WTC11 (cell line): ENCODE results near the gene AGBL5. TPM values are rescaled to one million over a fixed set of nuclear protein-coding genes. Genes with fewer than 3 reads are reported as not detected.

ENCODE experiments used
- ATAC-seq: fragments of 200-7000 bp; cut with Tn5 transposase; 2 replicates; pipeline ENCODE4 v1.10.0; 2021; ENCODE audit warnings: mild to moderate bottlenecking, moderate library complexity
- CTCF ChIA-PET: fragments of 300-600 bp; sonication (Branson Sonifier 250); formaldehyde crosslinking; loops from one replicate; lab custom pipeline; 2021; ENCODE audit warnings: antibody characterized with exemption; lab: Charles Lee
- POLR2A ChIA-PET: fragments of 350-600 bp; sonication (Branson Sonifier 250); formaldehyde crosslinking; loops from one replicate; lab custom pipeline; 2021; ENCODE audit warnings: antibody characterized with exemption; lab: Charles Lee
- DNase-seq: peaks from one replicate; pipeline ENCODE4 v3.0.0; 2021; ENCODE audit warnings: low spot score
- H3K27ac Mint-ChIP-seq: 2 replicates; pipeline ENCODE4 v1.8.0; 2021; ENCODE audit warnings: mixed read lengths
- H3K27me3 Mint-ChIP-seq: 2 replicates; pipeline ENCODE4 v1.8.0; 2021; ENCODE audit warnings: low read depth, mild to moderate bottlenecking, moderate library complexity, mixed read lengths
- H3K36me3 Mint-ChIP-seq: 2 replicates; pipeline ENCODE4 v1.8.0; 2021; ENCODE audit warnings: mixed read lengths
- H3K4me1 Mint-ChIP-seq: 2 replicates; pipeline ENCODE4 v1.8.0; 2022; ENCODE audit warnings: mixed read lengths
- H3K4me3 Mint-ChIP-seq: 2 replicates; pipeline ENCODE4 v1.8.0; 2021; ENCODE audit warnings: mild to moderate bottlenecking, moderate library complexity, mixed read lengths
- H3K9me3 Mint-ChIP-seq: 2 replicates; pipeline ENCODE4 v1.8.0; 2021; ENCODE audit warnings: mixed read lengths
- ATF2 ChIP-seq: sonication (generic); formaldehyde crosslinking; IDR thresholded peaks from 2 replicates; pipeline ENCODE4 v1.8.1; 2022; ENCODE audit warnings: low read depth, missing genetic modification reagents, borderline replicate concordance
- CREM ChIP-seq: sonication (generic); formaldehyde crosslinking; IDR thresholded peaks from 2 replicates; pipeline ENCODE4 v1.8.1; 2022; ENCODE audit warnings: mild to moderate bottlenecking, missing genetic modification reagents, moderate library complexity
- EMX1 ChIP-seq: fragments of 250-450 bp; sonication (Bioruptor Pico); IDR thresholded peaks from 2 replicates; pipeline ENCODE4 v1.8.0; 2021; ENCODE audit warnings: mild to moderate bottlenecking
- ESRRA ChIP-seq: sonication (generic); formaldehyde crosslinking; IDR thresholded peaks from 2 replicates; pipeline ENCODE4 v1.8.1; 2022; ENCODE audit warnings: mild to moderate bottlenecking, missing genetic modification reagents, borderline replicate concordance
- FOXK1 ChIP-seq: sonication (generic); formaldehyde crosslinking; IDR thresholded peaks from 2 replicates; pipeline ENCODE4 v1.8.0; 2022; ENCODE audit warnings: mild to moderate bottlenecking, moderate library complexity, missing genetic modification reagents
- FOXP4 ChIP-seq: sonication (generic); formaldehyde crosslinking; IDR thresholded peaks from 2 replicates; pipeline ENCODE4 v1.8.0; 2022; ENCODE audit warnings: mild to moderate bottlenecking, missing genetic modification reagents
- JAZF1 ChIP-seq: fragments of 250-450 bp; sonication (Bioruptor Pico); IDR thresholded peaks from 2 replicates; pipeline ENCODE4 v1.9.0; 2021; ENCODE audit warnings: moderate library complexity, mild to moderate bottlenecking, inconsistent platforms
- KAT7 ChIP-seq: sonication (generic); formaldehyde crosslinking; IDR thresholded peaks from 2 replicates; pipeline ENCODE4 v1.8.1; 2023; ENCODE audit warnings: missing genetic modification reagents, mild to moderate bottlenecking, borderline replicate concordance
- NR3C1 ChIP-seq: sonication (generic); formaldehyde crosslinking; conservative IDR thresholded peaks from 2 replicates; pipeline ENCODE4 v1.8.1; 2023; ENCODE audit warnings: low read depth, mild to moderate bottlenecking, missing genetic modification reagents
- OVOL2 ChIP-seq: fragments of 250-450 bp; sonication (Bioruptor Pico); IDR thresholded peaks from 2 replicates; pipeline ENCODE4 v1.9.0; 2021; ENCODE audit warnings: mild to moderate bottlenecking, borderline replicate concordance
- PREB ChIP-seq: sonication (generic); formaldehyde crosslinking; IDR thresholded peaks from 2 replicates; pipeline ENCODE4 v1.8.1; 2022; ENCODE audit warnings: mild to moderate bottlenecking, missing genetic modification reagents, moderate library complexity, borderline replicate concordance
- SMAD3 ChIP-seq: sonication (generic); formaldehyde crosslinking; IDR thresholded peaks from 2 replicates; pipeline ENCODE4 v1.8.0; 2022; ENCODE audit warnings: missing genetic modification reagents, mild to moderate bottlenecking, borderline replicate concordance
- SP1 ChIP-seq: sonication (generic); formaldehyde crosslinking; conservative IDR thresholded peaks from 2 replicates; pipeline ENCODE4 v1.8.1; 2022; ENCODE audit warnings: missing genetic modification reagents
- ZNF219 ChIP-seq: sonication (generic); formaldehyde crosslinking; IDR thresholded peaks from 2 replicates; pipeline ENCODE4 v1.8.0; 2023; ENCODE audit warnings: missing genetic modification reagents, mild to moderate bottlenecking, borderline replicate concordance
- ZNF232 ChIP-seq: sonication (generic); formaldehyde crosslinking; IDR thresholded peaks from 2 replicates; pipeline ENCODE4 v1.8.0; 2022; ENCODE audit warnings: mild to moderate bottlenecking, missing genetic modification reagents
- ZNF317 ChIP-seq: sonication (generic); formaldehyde crosslinking; IDR thresholded peaks from 2 replicates; pipeline ENCODE4 v1.8.1; 2023; ENCODE audit warnings: low read depth, mild to moderate bottlenecking, moderate library complexity, missing genetic modification reagents, borderline replicate concordance
- ZNF425 ChIP-seq: fragments of 250-450 bp; sonication (Bioruptor Pico); conservative IDR thresholded peaks from 2 replicates; pipeline ENCODE4 v1.9.0; 2021; ENCODE audit warnings: mild to moderate bottlenecking
- ZNF532 ChIP-seq: fragments of 250-450 bp; sonication (Bioruptor Pico); IDR thresholded peaks from 2 replicates; pipeline ENCODE4 v1.9.0; 2021; ENCODE audit warnings: mild to moderate bottlenecking, borderline replicate concordance
- total RNA-seq: library from RNA; stranded (reverse); gene quantifications from 3 replicates; pipeline ENCODE4 v1.2.3, GENCODE V29; 2021
- TF ChIP-seq, protein P1 (sequence below): sonication (generic); formaldehyde crosslinking; IDR thresholded peaks from 2 replicates; pipeline ENCODE4 v1.8.1; 2022; ENCODE audit warnings: low read depth, mild to moderate bottlenecking, moderate library complexity, missing genetic modification reagents, borderline replicate concordance

AGBL5 gene
- total RNA-seq, 1 experiment from 2014 or later = 43.0 TPM

- TF ChIP-seq SMAD3 (0 out of 2 replicates have a peak, but pooled peaks have one; percentile 45), ZNF232 (peak; percentile 80; the same call in 1 of the 2 replicates), PREB (CRISPR knock-in tag) (0 out of 2 replicates have a peak, but pooled peaks have one; percentile 35), SP1 (no peak), OVOL2 (CRISPR knock-in tag) (no peak), ZNF219 (no peak), ZNF425 (CRISPR knock-in tag) (no peak), FOXK1 (CRISPR knock-in tag) (peak; percentile 33; the same call in 1 of the 2 replicates), JAZF1 (no peak), ZNF532 (CRISPR knock-in tag) (no peak), ZNF317 (CRISPR knock-in tag) (no peak)
Measured at GRCh38 chr2:27032495-27033252, 18.8 kb upstream of the AGBL5 start, which contains the start of gene TMEM214 (continued).

DNA sequence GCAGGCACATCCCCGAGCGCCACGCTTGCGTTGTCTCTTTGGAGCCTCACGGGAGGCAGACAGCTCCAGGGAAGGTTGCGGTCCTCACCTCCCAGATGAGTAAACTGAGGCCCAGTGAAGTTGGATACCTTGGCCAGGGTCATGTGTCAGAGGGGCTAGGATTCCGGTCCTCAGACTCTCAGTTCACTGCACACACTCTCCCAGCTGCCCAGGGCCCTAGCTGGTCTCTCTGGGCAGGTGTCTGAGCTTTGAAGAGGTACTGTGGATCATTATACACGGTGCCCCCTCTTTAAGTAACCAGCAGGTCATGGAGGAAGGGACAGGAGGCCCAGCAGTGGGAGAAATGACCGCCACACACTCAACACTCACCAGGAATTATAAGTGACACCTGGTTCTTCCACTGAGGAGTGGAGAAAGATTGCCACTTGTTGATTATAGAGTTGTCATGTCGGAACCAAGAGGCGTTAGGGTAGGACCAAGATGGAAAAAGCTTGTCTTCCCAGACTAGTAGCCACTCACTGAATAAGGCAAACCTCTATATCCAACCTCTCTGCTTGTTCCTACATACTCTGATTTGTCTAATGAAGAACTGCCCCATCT, 18.1 kb upstream of the AGBL5 start:
- Mint-ChIP-seq H3K4me1 (peaks cover 16% of the 10 kb centered on the region), H3K4me3 (peak overlapping the region; percentile 95), H3K27ac (no peak overlapping the region), H3K9me3 (no peaks in the 10 kb centered on the region), H3K27me3 (no peaks in the 10 kb centered on the region), H3K36me3 (peaks cover 39% of the 10 kb centered on the region)
- DNase-seq (no peak), ATAC-seq (peak; percentile 13)
- ChIA-PET CTCF (interaction anchor here (0.7 to 3.2 kb wide), 6 partner anchors 9 to 187 kb away, joined by 3 to 20 read pairs (median 7); no protein-coding TSS in a partner anchor), POLR2A (interaction anchor here (1.2 to 1.6 kb wide), 3 partner anchors 9 to 38 kb away, joined by 3 to 8 read pairs (median 4); partner anchors contain the start of genes AGBL5 and OST4)
- TF ChIP-seq ZNF317 (CRISPR knock-in tag) = no peak
- no peak for TF ChIP-seq ESRRA (CRISPR knock-in tag)
- TF ChIP-seq FOXP4 (CRISPR knock-in tag) = no peak
- no peak for TF ChIP-seq ATF2 (CRISPR knock-in tag)
- no peak for TF ChIP-seq NR3C1 (CRISPR knock-in tag)
- TF ChIP-seq KAT7 (CRISPR knock-in tag) = no peak
- TF ChIP-seq, protein P1, sequence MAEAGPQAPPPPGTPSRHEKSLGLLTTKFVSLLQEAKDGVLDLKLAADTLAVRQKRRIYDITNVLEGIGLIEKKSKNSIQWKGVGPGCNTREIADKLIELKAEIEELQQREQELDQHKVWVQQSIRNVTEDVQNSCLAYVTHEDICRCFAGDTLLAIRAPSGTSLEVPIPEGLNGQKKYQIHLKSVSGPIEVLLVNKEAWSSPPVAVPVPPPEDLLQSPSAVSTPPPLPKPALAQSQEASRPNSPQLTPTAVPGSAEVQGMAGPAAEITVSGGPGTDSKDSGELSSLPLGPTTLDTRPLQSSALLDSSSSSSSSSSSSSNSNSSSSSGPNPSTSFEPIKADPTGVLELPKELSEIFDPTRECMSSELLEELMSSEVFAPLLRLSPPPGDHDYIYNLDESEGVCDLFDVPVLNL (CRISPR knock-in tag) = no peak
- no peak for TF ChIP-seq OVOL2 (CRISPR knock-in tag)
- TF ChIP-seq EMX1 (CRISPR knock-in tag) = no peak
- TF ChIP-seq CREM (CRISPR knock-in tag) = no peak
